Measurements from ENCODE around the gene ANXA6. TPM values are rescaled to one million over a fixed set of nuclear protein-coding genes. Genes with fewer than 3 reads are reported as not detected.
A peak's percentile ranks its signal among the peaks of the same experiment; 100 is the strongest.
"Not testable (repeated sequence)": the region's sequence is repeated elsewhere in the genome, so short reads cannot be mapped to it uniquely, and the experiment has no call there.

Gene ANXA6
- total RNA-seq, 1 experiment from 2014 or later, result 331 TPM

DNA sequence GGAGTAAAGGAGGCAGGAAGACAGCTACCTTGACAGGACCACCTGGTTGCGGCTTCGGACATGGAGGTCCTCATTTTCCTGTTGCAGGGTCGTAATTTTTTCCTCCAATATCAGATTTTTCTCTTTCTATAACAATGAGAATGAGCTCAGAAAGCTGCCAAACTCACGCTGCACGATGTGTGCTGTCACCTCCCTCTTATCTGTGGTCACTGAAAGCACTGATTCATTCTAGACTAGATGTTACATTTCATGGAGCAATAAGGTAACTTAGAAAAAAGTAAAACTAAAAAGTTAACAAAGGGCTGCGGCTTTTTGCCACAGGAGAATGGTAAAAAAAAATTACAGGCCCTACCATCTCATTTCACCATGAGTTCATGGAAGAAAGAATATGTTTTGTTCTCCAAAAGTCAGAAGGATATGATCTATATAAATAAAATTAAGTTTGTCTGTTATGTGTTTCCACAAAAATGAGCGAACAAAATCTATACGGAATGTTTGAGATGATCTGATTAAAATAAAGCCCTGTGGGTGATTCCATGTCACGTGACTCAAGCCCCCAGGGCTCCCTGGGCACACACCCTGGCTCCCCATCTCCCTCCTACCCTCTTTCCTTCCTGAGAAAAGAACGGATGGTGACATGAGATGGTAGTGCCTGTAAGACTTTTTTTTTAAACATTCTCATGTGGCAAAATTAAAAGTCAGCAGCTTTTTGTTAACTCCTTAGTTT, 26.9 kb upstream of the ANXA6 start:
- DNase-seq, result no peak
- Histone ChIP-seq H3K27me3 (no peaks in the 10 kb centered on the region), H3K36me3 (no peaks in the 10 kb centered on the region), H3K4me3 (no peak overlapping the region), H3K9me3 (no peaks in the 10 kb centered on the region)

DNA sequence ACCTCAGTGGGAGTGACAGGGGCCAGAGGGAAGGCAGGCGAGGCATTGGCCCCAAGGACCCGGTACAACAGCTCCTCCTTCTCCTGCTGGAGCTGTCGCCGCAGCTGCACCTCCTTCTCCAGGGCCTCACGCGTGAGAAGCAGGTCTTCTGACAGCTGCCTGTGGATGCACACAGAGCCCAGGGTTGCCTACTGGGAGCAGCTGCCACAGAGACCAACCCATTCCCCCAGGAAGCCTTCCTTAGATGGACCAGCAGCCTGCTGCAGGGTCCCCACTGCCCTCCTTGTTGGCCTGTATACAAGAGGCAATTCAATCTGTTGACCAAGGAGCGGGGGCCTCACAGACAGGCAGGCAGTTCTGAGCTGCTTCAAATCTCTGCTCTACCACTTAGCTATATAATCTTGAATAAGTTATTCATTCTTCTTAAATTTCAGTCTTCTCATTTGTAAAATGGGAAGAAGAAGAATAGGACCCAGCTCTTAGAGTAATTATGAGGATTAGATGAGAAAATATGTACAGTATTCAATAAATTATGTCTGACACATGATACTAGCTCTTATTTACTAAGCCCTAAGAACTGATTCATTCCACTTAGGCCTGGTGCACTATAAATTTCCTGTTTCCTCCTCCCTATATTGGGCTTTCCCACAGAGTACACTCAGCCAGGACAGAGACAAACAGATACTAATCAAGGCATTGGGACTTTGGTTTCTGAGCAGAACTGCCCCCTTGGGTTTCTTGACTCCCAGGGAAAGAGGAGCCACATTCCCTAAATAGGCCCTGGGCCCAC, 26.1 kb upstream of the ANXA6 start:
- Histone ChIP-seq H3K4me3 (no peak overlapping the region), H3K27me3 (no peaks in the 10 kb centered on the region), H3K36me3 (no peaks in the 10 kb centered on the region), H3K9me3 (no peaks in the 10 kb centered on the region)
- DNase-seq, result no peak

DNA sequence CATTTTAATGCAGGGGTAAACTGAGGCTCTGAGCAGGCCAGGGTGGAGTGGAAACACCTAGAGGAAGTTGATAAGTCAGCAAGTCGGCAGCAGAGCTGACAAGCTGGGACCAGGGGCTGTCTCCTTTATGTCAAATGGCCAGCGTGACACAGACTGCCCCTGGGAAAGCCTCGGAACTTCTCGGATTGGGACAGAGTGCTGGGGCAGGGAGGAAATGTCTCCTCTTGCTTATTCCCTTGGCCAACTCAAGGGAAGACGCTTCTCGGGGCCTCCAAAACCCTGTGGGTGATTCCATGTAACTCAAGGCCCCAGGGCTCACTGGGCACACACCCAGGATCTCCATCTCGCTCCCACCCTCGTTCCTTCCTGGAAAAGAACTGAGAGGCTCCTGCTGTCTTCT, 25.4 kb upstream of the ANXA6 start:
- Histone ChIP-seq H3K36me3 (no peaks in the 10 kb centered on the region), H3K9me3 (no peaks in the 10 kb centered on the region), H3K4me3 (no peak overlapping the region), H3K27me3 (no peaks in the 10 kb centered on the region)
- no peak for DNase-seq

DNA sequence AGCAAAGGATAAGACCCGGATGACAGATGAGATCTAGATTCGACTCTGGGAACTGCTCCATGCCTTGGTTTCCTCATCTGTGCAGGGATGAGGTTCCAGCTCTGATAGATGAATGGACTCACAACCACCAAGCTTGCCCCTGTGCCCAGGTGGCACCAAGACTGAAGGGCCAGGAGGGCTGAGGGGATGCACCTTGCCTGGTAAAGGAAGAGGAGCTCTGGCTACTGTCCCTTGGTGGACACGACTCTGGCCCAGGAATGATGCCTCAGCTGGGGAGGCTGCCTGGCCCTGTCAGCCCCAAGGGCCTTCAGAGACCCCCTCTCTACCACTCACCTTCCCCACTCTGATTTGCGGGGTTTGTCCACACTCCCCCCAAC, 24.9 kb upstream of the ANXA6 start:
- Histone ChIP-seq H3K27me3 (no peaks in the 10 kb centered on the region), H3K36me3 (no peaks in the 10 kb centered on the region), H3K4me3 (no peak overlapping the region), H3K9me3 (no peaks in the 10 kb centered on the region)
- DNase-seq, result no peak

DNA sequence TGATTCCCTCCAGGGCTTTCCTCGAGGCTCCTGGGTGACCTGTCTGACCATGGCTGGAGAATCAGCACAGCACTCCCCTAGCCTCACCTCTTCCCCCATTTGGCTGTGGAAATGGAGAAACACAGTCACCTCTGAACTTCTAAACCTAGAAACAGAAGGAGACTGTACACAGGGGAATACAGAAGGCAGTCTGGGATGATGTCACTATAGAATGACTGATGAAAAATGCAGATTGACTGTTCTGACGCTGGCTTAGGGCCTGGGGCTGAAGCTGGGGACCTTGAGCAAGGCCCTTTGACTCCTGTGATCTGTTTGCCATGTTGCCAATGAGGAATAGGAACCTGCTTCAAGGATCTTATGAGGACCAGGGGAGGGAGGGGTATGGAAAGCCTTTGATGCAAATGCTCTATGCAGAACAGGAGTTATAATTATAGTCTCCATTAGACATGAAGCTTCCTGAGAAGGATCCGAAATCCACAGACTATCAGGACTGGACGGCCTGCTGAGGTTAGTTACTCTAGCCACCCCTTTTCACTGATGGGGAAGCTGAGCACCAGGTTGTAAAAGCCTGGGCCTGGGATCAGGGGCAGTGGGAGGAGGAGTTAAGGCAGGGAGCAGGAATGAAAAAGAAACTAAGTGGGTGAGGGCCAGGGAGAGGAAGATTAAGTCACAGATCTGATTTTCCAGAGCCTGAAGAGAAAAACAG, 24.4 kb upstream of the ANXA6 start:
- Histone ChIP-seq H3K9me3 (no peaks in the 10 kb centered on the region), H3K27me3 (no peaks in the 10 kb centered on the region), H3K36me3 (no peaks in the 10 kb centered on the region), H3K4me3 (no peak overlapping the region)
- no peak for DNase-seq

DNA sequence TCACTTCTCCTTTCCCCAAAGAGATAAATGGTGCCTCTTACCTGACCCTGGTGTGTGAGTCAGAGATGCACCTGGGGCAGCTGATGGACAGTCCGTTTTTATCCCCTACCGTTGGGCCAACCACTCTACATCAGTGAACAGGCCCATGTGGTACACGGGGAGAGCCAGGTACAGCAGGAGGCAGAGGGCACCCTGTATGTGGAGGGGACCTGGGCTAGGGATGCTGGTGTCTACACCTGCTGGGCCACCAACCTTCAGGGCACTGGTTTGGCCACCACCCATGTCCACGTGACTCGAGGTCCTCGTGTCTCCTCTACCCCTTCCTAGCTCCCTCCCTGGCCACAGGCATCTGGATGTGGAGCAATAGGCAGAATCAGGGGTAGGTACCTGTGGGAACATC, 22.7 kb upstream of the ANXA6 start:
- no peak overlapping the region for H3K4me3 ChIP-seq
- H3K36me3 ChIP-seq, result no peaks in the 10 kb centered on the region
- no peaks in the 10 kb centered on the region; the same call in 1 of the 2 replicates for H3K27me3 ChIP-seq
- no peaks in the 10 kb centered on the region for H3K9me3 ChIP-seq
- DNase-seq, result no peak

DNA sequence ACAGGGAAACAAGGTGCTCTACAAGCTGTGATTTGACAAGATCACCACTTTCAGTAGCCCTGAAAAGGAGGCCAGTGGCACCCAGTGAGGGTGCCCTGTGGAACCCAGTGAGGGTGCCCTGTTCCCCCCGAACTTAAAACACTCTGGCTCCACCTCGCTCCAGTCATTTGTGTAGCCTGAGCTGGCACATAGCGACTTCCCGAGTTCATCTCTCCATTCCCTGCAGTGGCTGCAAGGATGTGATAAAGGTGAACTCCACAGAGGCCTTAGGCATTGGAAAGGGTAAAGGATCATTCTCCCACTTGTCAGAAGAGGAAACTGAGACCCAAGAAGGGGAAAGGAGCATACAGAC, 21.9 kb upstream of the ANXA6 start:
- no peak for DNase-seq

DNA sequence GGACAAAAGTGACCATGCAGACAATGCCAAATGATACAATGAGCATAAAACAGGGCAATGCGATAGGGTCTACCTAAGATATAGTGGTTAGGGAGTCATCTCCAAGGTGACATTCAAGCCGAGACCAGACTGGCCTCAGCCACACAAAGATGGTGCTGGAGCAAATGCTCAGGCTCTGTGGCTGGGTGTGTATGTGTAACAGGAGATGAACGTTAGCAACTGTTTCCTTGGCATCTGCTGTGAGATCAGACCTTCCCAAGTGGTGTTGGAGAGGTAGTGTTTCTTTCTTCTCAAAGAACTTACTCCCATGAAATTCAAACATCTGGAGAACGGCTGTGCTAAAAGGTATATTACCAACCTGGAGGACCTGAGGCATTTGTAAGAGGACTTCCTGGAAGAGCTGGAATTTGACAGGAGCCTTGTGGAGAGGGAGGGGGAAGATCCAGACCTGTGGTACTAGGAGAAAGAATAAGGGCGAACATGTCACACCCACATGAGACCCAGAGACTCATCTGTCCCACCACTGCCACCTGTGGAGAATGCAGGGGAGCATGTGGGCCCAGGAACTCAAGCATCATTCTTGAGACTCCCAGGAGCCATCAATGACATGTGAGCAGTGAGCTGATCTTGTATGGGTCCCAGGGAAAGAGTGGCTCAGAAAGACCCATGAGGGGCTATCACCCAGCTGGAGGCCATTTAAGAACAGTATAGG, 21.4 kb upstream of the ANXA6 start:
- Histone ChIP-seq H3K36me3 (no peaks in the 10 kb centered on the region), H3K4me3 (no peak overlapping the region), H3K9me3 (no peaks in the 10 kb centered on the region), H3K27me3 (no peaks in the 10 kb centered on the region; the same call in 1 of the 2 replicates)
- DNase-seq, result no peak

More for the DNA sequence above, 21.9 kb upstream of the ANXA6 start:
- H3K9me3 ChIP-seq, result no peaks in the 10 kb centered on the region
- H3K36me3 ChIP-seq, result no peaks in the 10 kb centered on the region
- H3K27me3 ChIP-seq, result no peaks in the 10 kb centered on the region; the same call in 1 of the 2 replicates
- no peak overlapping the region for H3K4me3 ChIP-seq

DNA sequence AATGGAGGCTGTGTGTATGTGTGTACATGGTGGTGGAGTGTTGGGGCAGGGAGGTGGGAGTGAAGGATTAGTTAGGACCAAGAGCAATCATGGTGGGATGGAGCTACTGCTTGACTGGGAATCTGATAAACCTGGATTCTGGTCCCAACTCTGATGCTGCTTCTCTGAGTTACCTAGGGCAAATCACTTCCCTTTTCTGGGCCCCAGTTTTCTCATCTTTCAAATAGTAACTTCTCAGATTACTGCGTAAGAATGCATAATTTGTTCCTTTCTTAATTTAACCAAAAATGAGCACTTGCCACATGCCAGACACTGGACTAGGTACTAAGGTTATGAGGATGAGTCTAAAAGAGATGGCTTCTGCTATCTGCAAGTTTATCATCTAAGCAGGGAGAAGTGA, 20.8 kb upstream of the ANXA6 start:
- Histone ChIP-seq H3K9me3 (no peaks in the 10 kb centered on the region), H3K36me3 (no peaks in the 10 kb centered on the region), H3K27me3 (no peaks in the 10 kb centered on the region; the same call in 1 of the 2 replicates), H3K4me3 (no peak overlapping the region)
- DNase-seq, result no peak

DNA sequence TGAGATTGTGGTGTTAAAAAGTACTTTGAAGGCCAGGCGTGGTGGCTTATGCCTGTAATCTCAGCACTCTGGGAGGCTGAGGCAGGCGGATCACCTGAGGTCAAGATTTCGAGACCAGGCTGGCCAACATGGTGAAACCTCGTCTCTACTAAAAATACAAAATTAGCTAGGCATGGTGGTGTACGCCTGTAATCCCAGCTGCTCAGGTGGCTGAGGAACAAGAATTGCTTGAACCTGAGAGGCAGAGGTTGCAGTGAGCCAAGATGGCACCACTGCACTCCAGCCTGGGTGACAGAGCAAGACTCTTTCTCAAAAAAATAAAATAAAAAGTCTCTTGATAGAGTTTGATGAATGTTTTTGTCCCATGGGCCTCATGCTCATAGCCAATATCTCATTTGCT, 18.7 kb upstream of the ANXA6 start:
- H3K4me3 ChIP-seq, H3K36me3 ChIP-seq, H3K9me3 ChIP-seq, H3K27me3 ChIP-seq, DNase-seq: not testable (repeated sequence)

DNA sequence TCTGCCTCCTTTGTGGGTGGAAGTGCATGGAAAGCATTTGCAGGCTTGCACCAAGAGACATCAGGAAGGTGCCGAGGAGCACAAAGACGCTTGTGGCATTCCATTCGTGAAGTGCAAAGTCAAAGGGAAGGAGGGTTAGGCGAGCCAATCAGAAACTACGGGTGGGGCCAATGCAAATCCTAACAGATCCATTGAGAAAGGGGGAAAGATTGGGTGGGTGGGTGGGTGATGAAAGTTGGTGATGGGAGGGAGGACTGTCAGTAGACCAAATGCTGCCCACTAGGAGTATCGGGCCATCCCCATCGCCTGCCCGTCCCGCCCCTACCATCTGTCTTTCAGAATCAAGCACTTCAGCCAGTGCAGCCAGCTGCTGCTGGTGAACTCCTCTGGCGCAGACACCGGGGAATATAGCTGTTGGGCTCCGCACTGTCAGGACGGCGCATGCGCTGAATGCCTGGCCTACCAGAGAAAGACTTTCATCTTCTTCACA, 17.1 kb upstream of the ANXA6 start:
- Histone ChIP-seq H3K36me3 (no peaks in the 10 kb centered on the region), H3K27me3 (no peaks in the 10 kb centered on the region; the same call in 1 of the 2 replicates), H3K9me3 (no peaks in the 10 kb centered on the region), H3K4me3 (no peak overlapping the region; the same call in 1 of the 2 replicates)
- peak; percentile 30 for DNase-seq

DNA sequence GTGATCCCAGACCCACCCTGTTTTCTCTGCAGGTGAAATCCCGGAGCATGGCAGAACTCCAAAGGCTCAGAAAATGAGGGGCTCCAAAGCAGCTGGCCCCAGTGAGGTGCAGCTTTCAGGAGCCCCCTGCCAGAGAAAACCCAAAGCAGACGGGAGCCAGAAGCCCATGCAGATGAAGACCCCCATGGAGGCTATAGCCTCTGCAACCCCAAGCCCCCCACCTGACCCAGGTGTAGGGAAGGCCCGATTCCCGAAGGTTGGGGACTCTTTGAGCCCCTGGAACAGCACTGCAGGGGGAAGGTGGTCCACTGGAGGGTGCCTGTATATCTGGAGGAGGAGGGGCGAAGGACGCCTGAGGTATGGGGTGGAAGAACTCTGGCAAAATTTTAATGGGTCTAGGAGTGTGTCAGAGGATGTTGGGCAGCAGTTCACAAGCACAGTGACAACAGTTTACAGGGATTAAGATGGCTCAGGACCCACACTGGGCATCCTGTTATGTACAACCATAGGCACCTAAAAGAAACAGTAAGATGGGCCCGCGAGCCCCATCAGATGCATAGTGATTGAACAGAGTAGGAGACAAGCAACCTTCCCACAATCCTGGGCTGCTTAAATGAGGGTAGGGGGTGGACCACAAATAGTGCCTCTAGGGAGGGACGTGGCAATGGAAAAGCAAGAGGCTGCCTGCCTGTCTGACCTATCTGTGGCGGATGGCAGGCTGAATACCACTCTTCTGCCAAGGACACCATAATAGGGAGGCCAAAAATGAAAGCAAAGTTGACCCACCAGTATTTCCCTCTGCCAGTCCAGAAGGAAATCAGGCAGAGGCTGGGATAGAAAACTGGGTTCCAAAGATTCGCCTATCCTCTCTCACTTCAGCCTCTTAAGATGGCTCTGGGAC, 16.4 kb upstream of the ANXA6 start:
- H3K36me3 ChIP-seq, result no peaks in the 10 kb centered on the region
- no peaks in the 10 kb centered on the region for H3K9me3 ChIP-seq
- DNase-seq, result no peak
- H3K27me3 ChIP-seq, result no peaks in the 10 kb centered on the region; the same call in 1 of the 2 replicates
- no peak overlapping the region; the same call in 1 of the 2 replicates for H3K4me3 ChIP-seq

DNA sequence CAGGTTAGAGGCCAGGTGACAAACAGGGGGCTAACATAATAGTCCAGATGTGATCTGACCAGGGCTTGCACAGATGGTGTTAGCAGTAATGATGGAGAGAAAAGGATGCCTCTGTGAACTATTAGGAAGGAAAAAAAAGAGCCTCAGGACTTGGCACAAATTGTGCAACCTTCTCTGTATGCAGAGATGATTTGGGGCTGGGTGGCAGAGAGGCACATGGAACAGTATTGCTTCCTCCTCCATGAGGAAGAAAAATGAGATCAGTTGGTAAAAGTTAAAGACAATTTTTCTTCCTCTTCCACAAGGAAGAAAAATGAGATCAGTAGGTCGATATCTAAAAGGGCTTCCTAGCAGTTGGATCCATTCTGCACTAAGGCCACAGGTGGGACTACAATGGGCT, 13.9 kb upstream of the ANXA6 start:
- H3K36me3 ChIP-seq, result no peaks in the 10 kb centered on the region
- H3K4me3 ChIP-seq, result no peak overlapping the region
- no peak for DNase-seq
- no peaks in the 10 kb centered on the region for H3K9me3 ChIP-seq
- no peaks in the 10 kb centered on the region; the same call in 1 of the 2 replicates for H3K27me3 ChIP-seq

DNA sequence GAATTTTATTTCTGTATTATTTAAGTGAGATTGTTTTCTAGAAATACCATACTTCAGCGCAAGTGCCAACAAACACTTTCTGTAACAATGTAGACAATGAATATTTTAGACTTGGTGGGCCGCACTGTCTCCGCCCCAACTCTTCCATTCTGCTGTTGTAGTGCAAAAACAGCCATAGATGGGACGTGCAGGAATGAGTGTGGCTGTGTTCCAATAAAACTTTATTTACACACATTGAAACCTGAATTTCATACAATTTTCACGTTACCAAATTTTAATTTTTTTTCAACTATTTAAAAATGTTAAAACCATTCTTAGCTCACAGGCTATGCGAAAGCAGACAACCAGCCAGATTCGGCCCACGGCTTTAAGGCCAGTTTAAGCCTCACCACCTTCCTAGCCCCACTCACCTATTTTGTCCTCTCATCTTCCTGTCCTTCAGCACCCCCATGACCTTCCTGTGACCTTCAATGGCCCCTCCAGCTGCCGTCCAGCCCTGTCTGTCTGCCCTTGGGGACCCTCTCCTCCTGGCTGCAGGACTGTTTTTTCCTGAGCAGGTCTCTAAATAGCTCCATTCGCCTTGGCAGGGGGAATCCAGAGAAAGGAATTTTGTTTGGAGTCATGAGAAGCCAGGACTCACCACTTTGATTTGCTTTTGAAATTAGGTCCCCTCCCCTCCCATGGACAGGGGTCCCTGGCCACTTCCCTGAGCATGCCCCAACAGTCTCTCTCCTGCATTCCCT, 11.2 kb upstream of the ANXA6 start:
- H3K36me3 ChIP-seq, result no peaks in the 10 kb centered on the region

DNA sequence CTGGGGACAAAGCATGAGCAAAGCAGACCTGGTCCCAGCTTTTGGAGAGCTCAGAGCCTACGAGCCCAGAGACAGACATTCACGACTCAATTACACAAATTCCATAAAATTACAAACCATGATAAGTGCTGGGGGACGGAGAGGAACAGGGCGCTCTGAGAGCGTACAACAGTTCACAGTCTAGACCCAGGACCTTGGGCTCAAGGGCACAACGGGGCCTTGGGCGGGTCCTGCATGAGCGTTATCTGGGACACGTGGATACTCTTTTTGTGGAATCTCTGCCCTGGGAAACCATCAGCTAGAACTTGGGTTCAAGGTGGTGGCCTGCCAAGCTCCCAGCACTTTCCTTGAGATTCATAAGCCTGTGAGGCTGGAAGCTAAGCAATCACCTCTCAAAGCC, 9.4 kb upstream of the ANXA6 start:
- no peaks in the 10 kb centered on the region for H3K36me3 ChIP-seq
- no peak overlapping the region for H3K4me3 ChIP-seq
- no peaks in the 10 kb centered on the region for H3K9me3 ChIP-seq
- no peaks in the 10 kb centered on the region for H3K27me3 ChIP-seq
- no peak for DNase-seq

More for the DNA sequence above, 11.2 kb upstream of the ANXA6 start:
- no peak for DNase-seq
- Histone ChIP-seq H3K9me3 (no peaks in the 10 kb centered on the region), H3K27me3 (no peaks in the 10 kb centered on the region), H3K4me3 (no peak overlapping the region)

Measured in MG63 (cell line).